Uterus (tissue), 2 donors: ENCODE data around the gene VPS26B.

Source experiments
- POLR2A ChIP-seq, 2 donors: fragments of 450-650 bp; IDR thresholded peaks; one replicate each; pipeline ENCODE4 v1.6.1; 2016; ENCODE audit warnings: antibody characterized with exemption in 2 of 2, mild to moderate bottlenecking in 1 of 2, moderate library complexity in 1 of 2
- TF ChIP-seq, protein P1 (sequence below), 4 experiments: fragments of 200-600 bp in 2 of 4; fragments of 450-650 bp in 2 of 4; sonication (generic) in 2 of 4; IDR thresholded peaks; one replicate each; pipeline ENCODE4 v1.5.1; 2016 to 2019; ENCODE audit warnings: antibody characterized with exemption in 4 of 4, mild to moderate bottlenecking in 2 of 4, moderate library complexity in 1 of 4

- TF ChIP-seq, protein P1, sequence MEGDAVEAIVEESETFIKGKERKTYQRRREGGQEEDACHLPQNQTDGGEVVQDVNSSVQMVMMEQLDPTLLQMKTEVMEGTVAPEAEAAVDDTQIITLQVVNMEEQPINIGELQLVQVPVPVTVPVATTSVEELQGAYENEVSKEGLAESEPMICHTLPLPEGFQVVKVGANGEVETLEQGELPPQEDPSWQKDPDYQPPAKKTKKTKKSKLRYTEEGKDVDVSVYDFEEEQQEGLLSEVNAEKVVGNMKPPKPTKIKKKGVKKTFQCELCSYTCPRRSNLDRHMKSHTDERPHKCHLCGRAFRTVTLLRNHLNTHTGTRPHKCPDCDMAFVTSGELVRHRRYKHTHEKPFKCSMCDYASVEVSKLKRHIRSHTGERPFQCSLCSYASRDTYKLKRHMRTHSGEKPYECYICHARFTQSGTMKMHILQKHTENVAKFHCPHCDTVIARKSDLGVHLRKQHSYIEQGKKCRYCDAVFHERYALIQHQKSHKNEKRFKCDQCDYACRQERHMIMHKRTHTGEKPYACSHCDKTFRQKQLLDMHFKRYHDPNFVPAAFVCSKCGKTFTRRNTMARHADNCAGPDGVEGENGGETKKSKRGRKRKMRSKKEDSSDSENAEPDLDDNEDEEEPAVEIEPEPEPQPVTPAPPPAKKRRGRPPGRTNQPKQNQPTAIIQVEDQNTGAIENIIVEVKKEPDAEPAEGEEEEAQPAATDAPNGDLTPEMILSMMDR (IDR thresholded peaks at IDR 0.05), result no peak
- TF ChIP-seq POLR2A (IDR thresholded peaks at IDR 0.05), result no peak
Measured at GRCh38 chr11:134276396-134277182, 52.1 kb downstream of the VPS26B start.
